Stimulated activated CD8-positive, alpha-beta memory T cell treated with anti-CD3 and anti-CD28 coated beads, Interleukin-4, amount 100 ng/mL, for 24 hours (primary cell): ENCODE results near the gene DLEC1.
"Not testable (repeated sequence)": the region's sequence is repeated elsewhere in the genome, so short reads cannot be mapped to it uniquely, and the experiment has no call there.

ENCODE experiments used
- DNase-seq: peaks from one replicate; pipeline ENCODE4 v3.0.0-alpha.2; 2020; ENCODE audit warnings: low read depth

DLEC1 gene

DNA sequence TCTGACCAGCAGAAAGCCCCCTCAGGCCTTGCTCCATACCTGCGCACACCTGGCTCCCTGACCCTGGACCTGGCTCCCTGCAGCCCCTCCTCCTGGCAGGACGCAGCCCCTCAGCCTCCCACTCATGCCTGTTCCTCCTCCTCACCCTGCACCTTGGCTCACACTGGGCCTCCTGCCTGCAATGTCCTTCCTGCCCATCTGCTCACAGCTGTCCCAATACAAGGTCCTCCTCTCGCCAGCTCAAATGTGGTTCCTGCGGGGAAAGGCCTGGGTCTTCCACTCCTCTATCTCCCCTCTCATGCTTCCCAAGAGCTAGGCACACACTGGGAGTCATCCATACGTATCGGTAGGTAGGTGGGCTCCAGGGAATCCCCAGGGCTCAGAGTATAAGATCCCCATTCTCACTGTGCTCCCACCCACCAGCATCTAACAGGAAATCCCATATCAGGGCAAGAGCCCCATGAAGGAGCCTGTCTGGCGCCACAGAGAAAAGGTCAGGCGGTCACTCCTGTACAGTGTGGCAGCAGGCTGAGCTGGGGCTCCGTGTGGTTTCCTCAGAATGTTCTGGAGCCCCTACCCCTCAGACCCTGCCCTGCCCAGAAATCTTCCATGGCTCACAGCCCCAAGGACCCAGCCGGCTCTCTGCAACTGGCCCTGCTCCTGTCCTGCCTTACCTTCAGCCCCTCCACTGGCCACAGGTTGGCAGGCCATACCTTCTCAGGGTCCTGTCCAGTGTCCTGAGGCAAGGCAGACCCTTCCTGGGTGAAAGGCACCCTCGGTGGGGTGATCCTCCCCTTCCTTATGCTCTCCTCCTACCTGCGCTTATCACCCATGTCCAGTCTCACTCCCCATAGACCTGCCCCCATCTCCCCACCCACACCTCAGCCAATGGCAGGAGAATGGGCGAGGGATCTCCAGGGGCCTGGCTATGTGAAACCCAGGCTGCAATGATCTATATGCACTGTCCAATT lies 20.4 kb upstream of the DLEC1 start:
- DNase-seq, result no peak

DNA sequence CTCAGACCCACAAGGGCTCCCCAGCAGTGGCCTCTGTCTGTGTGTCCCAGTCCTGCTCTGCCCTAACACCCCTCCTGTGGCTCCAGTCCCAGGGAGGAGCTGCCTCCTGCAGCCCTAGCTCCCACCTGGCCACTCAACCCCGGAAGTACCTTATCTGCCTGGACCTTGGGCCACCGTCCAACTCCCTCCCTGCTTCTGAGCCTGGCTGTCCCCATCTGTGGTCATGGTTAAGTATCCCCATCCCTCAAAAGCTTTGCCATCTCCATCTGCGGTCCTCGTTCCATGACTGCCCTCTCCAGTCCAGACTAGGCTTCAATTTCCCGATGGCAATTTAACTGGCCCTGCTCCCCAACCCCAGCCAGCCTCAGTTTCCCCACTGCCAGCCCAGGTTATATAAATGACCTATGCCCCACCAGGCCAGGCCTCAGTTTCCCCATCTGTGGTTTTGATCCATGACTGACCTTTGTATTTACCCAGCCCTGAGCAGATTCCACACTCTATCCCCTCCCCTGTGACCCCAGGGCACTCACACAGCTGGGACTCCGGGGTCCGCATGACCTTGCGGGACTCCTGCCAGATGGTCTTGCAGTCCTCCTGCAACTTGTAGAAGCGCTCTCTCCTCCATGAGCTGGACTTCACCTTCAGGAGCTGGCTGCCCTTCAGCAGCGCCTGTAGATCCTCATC lies 19.2 kb upstream of the DLEC1 start:
- no peak for DNase-seq

DNA sequence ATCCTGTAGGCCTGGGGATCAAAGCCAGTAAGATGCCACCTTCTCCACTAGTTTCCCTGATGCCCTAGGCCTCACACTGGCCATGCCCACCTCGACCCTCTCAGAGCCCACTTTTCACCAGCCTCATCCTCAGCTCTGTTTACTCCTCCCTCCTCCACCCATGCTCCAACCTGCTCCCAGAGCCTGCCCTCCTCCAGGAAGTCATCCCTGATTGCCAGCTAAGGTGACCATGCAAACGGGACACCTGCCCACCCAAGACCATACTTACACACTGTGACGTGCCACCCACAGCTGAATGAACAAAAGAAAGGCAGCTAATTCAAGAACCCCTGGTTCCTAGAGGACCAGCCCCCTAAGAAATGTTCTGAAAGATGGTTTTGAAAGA lies 18.7 kb upstream of the DLEC1 start:
- DNase-seq, result no peak

DNA sequence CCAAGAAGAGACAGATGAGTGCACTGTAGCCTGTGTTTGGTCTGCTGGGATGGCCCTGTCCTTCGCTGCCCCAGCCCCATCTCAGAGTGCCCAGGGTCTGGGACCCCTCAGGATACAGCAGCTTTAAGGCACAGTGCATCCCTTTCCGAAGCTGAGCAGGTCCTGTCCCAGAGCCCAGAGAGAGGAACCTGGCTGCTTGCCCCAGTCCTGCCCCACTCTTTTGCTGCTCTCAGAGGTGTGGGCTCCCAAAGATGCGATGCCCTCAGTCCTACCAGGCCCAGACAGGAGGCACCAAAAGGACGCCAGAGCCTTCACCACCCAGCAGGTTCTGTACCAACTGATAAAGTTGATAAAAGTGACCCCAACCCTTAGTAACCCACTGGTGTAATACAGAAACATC lies 17.8 kb upstream of the DLEC1 start:
- no peak for DNase-seq

DNA sequence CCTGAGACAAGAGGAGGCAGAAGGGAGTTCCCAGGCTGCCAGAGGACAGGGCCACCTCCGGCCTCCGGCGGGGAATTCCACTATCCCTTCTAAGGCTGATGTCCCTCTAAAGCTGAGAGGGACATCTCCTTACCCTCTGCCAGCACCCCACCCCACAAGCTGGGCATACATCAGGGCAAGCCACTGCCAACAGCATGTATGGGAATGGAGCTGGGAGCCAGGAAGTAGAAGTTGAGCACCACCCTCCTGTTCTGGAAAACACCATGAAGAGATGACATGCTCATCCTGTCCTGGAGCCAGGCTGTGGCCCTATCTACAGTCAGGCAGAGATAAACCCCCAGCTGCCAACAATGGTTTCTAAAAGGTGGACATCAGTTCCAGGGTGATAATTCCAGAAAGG lies 16.7 kb upstream of the DLEC1 start:
- DNase-seq, result no peak

DNA sequence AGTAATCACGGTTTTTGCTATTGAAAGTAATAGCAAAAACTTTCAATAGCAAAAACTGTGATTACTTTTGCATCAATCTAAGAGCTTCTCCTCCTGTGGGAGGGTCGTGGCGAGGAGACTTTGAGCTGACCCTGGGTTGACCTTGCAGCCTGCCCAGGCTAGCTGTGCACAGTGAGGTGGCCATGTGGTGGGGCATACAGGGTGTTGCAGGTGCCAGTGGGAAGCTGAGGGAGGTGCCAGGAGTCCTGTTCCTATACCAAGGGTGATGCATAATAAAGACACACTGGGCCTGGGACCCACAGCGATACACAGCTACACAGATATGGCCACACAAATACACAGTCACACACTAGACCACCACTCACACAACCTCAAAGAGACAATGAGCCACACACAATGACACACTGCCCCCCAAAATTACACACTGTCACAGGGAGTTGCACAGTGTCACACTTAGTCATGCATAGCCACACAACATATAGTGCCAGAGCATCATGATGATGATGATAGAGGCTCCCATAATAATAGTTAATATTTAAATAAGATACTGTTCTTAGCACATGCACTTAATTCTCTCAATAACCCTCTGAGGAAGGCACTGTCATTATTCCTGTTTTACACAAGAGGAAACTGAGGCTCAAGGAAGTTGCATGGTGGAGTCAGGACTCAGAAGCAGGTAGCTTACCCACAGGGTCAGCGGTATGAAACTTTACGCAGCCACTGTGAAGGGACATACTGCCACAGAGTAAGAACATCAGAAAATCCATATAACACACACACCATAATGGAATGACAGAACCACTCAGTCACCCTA lies 15.9 kb upstream of the DLEC1 start:
- DNase-seq, result no peak

DNA sequence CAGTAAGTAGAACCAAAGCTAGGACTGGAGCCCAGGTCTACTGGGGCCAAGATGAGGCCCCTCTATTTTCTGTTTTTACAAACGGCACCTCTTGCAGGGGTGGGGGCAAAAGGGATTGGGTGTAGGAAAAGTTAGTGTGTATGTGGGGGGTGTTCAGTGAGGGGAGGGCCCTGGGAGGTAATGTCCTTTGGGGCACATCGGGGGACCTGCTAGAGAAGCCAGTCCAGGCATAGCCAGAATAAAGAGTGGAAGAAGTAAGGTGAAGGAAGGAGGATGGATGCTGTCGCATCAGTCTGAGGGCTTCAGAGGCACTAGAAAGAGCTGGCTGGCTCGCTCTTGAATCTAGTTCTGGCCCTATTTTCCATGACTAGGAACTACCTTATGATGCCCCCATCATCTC lies 12.2 kb upstream of the DLEC1 start:
- DNase-seq, result no peak

DNA sequence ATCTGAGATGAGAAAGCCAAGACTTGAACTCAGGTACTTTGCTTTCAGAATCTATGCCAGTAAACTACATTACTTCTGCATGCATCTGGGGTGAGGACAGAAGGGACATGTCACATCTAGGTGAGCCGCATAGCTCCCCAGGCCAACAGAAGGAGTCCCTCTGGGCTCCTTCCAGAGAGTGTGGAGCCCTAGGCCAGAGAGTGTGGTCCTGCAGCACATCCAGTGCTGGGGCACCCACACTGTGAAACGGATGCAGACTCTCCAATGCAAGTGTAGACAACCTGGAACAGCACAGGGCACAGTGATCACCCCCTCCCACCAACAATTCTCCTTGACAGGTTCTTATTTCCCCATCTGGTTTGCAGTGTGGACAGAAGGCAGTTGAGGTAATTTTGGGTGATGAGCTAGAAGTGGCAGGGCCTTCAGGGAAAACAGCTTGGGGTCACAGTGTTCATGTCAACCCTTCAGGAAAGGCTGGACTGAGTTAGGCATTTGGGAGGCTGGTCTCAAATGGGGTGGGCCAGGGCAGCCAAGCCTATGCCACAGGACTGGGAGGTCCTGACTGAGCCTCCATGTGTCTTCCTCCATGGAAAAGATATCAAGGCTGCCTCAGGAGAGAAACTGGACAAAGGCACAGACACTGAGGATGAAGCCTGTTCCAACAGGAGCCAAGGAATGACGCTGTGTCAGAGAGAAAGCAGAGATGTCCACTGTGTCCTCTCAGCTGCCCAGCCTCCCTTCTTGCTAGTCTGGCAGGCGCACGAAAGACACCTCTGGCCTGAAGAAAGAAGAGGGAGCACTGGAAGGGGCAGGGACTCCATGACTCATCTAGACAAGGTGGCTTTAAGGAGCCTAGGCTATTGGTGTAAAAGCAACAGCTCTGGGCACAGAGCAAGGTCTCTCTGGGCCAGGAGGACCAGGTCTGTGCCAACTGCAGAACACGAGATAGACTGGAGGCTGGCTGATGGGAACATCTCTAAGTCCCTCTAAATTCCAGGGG lies 11.2 kb upstream of the DLEC1 start:
- no peak for DNase-seq

DNA sequence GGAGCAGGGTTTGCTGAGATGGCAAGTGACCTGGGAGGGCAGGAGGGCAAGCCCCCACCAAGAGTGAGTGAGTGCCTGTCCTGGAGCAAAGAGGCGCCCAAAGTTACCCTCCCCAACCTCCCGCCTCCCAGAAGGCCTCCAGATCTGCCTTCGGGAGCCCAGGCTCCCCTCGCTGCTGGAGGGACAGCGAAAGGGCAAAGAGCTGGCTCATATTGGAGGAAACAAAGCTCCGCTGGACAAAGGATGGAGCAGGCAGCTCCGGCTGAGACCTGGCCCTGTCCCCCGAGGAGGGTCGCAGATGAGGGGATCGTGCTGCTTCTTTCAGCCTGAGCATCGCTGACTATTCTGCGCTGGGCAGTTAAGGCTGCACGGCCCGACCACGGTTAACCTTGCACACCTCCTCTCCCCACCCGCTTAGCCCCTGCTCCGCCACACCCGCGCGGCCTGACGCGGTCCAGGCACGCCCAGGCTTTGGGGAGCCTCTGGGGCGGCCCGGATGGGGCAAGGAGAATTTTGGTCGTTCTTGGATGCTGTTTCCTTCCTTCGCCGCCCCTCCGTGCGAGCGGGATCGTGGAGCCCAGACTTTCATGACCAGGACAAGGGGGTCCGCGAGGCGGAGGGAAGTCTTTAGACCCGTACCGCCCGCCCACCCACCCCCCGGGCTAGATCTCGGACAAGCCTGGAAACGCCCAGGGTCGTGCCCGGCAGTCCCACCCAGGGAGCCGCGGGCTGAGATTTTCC lies 10.2 kb upstream of the DLEC1 start:
- DNase-seq, result no peak

DNA sequence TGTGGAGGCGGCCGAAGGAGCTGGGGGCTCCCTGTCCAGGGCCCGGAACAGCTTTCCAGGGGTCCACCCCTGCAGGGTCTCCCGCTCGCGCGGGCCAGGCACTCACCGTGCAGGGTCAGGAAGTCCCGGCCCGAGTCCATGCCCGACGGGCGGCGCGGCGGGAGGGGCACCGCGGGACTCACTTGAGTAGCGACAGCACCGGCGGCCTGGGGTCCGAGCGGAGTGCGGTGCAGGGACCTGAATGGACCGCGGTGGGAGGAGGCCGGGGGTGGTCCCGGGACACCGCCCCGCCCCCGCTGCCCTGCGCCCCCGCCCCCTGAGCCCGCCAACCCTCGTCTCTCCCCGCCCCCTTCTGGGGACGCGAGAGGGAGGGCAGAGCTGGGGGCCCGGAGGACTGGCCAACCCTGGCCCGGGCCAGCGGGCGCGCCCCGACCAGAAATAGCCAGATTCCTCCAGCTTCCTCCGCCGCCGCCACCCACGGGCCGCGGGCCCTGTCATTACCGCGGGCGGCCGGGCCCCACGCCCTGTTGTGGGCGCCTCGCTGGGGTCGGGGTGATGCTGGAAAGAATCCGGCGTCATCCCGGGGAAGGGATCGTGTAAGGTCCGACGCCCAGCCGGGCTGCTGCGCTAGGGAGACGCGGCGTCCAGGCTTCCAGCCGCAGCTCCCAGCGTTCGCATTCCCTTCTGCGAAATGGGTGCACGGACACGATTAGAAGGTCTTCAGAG lies 9.4 kb upstream of the DLEC1 start, which contains the start of gene PLCD1:
Gene PLCD1 (minus strand): TSS at position 243 of the 726 bp plus-strand sequence. CDS start 103 bp downstream, at position 140.
- no peak for DNase-seq

DNA sequence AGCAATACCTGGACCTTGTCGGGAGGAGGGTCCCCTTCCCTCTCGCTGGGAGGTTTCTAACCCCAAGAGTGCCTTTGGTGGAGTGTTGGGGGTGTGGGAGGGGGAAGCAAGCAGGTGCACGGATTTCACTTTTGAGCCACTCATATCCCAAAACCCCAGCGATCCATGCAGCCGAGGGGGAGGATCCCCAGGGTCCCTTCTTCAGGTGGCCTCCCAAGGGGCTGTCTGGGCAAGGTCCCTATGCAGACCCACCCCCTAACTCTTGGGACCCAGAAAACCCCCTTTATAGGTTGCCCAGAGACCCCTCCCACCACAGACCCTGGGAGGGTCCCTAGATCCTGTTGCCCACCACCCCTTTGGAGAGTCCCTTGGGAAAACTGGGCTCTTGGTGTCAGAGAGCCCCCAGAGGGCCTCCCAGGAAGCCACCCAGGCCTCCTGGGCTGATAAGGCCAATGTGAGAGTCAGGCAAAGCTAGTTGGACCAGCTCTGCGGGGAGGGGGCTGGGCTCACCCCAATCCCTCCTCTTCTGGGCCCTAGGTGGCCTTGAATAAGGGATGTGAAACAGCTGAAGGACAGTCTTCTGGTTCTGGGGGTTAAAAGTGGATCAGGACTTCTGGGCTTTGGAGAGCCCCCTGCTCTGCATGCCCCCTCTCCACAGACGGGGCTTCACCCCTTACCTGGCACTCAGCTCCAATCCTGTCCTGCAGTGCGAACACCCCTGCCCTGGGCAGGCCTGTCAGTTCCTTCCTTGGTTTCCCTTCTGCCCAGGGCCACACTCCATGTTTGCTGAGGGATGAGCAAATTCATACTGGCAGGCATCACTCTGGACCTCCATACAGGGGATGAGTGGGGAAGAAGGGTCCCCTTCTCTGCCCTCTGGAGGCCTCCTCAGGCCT lies 8.6 kb upstream of the DLEC1 start:
- DNase-seq, result no peak

DNA sequence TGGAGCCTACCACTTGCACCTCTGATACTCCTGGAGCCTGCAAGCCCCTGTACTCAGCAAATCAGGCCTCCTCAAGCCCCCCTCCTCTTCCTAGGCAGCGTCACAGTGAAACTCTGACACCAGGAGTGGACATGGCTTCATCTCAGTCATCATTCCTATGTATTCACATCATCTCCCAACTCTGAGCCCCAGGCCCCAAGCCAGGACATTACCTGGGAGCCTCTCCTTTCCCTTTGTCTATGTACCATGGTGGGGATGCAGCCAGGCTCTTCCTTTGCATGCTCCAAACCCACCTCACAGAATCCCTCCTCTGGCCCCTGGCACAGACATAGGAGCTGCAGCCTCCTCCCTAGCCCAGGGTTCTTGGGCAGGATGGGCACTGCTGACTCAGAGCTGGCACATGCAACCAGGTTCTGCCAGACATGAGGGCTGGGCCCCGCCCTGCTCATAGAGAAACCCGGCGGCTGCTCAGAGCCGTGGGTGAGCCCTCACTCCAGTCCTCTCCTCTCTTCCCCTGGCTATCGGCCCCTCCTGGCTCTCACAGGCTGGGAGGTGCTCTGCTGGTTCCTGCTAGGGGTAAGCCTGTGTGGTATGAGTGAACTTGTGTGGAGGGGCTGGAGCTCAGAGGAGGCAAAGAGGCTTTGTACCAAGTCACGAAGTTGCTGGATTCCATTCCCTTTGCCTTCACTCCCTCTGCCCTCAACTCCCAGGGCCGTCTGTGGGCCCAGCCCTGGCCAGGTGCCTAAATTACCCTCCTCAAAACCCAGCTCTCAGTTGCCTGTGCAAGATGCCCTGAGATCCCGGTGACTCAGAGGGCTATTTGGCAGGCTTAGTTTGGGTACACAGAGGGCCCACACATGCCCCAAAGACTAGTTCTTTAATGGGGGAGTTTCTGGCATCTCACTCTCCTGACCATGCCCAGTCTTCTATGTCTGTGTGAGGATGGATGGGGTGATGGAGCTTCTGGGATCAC lies 7.7 kb upstream of the DLEC1 start:
- DNase-seq, result no peak

DNA sequence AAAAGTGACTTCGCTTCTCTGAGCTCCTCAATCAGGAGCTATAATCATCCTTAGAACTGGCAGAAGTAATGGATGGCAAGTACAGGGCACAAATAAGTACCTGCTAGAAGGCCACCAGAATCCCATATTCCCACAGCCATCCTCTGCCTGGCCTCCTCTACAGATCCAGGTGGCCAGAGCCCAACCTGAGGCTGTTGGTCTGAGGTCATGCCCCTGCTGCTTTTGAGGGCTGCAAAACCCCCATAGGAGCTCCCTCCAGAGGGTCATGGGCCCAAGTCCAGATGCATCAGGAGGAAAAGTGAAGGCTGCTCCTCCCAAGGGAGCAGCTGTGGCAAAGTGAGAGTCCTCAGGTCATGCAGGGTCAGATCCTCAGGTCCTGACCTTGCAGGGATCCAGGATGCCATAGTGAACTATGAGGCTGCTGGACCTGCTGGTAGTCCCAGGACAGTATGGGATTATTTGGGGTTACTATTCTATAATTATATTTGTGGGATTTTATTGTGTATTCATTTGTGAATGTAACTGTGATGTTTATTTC lies 6.6 kb upstream of the DLEC1 start:
- DNase-seq, result no peak

DNA sequence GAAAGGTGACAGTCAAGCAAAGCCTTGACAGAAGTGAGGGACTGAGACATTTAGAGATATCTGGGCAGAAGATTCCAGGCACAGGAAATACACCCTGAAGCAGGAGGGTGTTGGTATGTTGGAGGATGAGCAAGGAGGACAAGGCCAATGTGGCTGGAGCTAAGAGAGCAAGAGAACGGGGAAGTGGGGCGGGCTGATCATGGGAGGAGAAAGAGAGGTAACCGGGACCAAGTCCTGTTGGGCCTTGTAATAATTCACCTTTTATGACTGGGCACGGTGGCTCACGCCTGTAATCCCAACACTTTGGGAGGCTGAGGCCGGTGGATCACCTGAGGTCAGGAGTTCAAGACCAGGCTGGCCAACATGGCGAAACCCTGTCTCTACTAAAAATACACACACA lies 5.4 kb upstream of the DLEC1 start:
- DNase-seq, result not testable (repeated sequence)

DNA sequence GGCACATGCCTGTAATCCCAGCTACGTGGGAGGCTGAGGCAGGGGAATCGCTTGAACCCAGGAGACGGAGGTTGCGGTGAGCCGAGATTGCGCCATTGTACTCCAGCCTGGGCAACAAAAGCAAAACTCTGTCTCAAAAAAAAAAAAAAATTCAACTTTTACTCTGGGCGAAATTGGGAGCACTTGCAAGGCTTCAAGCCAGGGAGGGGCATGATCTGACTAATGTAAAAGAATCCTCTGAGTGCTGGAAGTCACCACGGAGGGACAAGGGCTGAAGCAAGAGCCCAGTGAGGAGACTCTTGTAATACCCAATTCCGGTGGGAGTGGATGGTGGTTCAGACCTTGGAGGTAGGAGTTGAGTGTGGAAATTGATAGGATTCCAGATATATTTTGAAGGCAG lies 4.7 kb upstream of the DLEC1 start:
- not testable (repeated sequence) for DNase-seq

DNA sequence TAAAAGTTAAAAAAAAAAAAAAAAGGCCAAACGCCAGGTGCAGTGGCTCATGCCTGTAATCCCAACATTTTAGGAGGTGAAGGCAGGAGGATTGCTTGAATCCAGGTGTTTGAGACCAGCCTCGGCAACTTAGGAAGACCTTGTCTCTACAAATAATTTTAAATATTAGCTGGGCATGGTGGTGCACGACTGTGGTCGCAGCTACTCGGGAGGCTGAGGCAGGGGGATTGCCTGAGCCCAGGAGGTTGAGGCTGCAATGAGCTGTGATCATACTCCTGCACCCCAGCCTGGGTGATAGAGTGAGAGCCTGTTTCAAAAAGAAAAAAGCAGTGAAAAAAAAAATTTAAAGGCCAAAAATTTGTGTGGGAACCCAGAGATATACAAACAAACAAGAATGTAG lies 2.7 kb upstream of the DLEC1 start:
- DNase-seq, result no peak

DNA sequence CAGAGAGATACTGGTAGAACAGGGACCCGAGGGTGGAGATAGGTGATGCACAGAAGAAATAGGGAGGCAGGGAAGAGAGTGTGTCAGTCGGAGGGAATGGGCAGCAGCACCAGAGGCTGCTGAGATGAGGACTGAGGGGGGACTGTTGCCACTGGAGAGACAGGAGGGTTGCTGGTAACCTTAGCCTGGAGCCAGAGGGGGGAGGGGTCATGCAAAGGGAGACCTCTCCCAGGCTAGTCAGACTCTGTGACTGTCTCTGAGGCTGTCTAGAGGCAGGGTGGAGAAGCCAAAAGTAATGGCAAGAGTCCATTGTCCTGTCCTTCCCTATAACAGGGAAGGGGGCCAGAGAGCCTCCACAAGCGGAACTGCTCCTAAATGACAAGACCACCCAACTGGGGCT lies 2.1 kb upstream of the DLEC1 start:
- no peak for DNase-seq
